ENCODE data around the gene RRM2. TPM values are rescaled to one million over a fixed set of nuclear protein-coding genes. Genes with fewer than 3 reads are reported as not detected.

RRM2 gene
- total and polyA plus RNA-seq, 2 of the 4 experiments (the other 2 are of a cell fraction), result 53.6 to 68.5 TPM

DNA sequence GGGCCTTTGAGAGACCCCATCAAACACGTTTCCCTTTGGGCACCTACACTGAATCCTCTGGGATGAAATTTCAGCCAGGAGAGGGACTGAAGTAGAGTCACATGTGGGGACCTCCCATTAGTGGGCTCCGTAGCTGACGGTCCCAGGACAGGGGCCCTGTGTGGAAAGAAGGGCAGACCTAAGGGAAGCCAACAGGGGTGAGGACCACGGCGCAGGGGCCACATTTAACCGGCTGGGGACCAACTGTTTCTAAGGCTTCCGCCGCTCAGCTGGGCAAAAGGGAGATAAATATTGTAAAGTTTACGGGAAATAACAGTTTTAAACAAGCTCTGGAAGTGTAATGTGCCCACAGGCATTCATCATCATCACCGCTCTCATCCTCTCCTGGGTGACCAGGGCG, 42.7 kb downstream of the RRM2 start:
- TF ChIP-seq NFE2L2 (IDR thresholded peaks at IDR 0.05; ENCODE audit: low read depth, low read length) (no peak), RCOR1 (IDR thresholded peaks at IDR 0.05; ENCODE audit: insufficient replicate concordance, low read length) (no peak), BHLHE40 (IDR thresholded peaks at IDR 0.05; ENCODE audit: low read depth, low read length) (no peak), MAFK (IDR thresholded peaks at IDR 0.05; ENCODE audit: low read depth, low read length) (no peak), RAD21 (IDR thresholded peaks at IDR 0.05; ENCODE audit: low read length) (no peak), RFX5 (IDR thresholded peaks at IDR 0.05; ENCODE audit: low read depth, low read length) (no peak), MXI1 (IDR thresholded peaks at IDR 0.05; ENCODE audit: borderline replicate concordance, low read depth, low read length) (no peak), FOS (IDR thresholded peaks at IDR 0.05; ENCODE audit: low read depth, low read length) (no peak), SMC3 (IDR thresholded peaks at IDR 0.05; ENCODE audit: low read depth, low read length) (no peak), CHD1 (IDR thresholded peaks at IDR 0.05; ENCODE audit: low read depth, low read length) (no peak), CEBPB (IDR thresholded peaks at IDR 0.05; ENCODE audit: low read depth, low read length) (no peak), MAZ (IDR thresholded peaks at IDR 0.05; ENCODE audit: borderline replicate concordance, low read depth, low read length) (no peak), POLR2A (IDR thresholded peaks at IDR 0.05; ENCODE audit: low read depth, low read length) (no peak)
- TF ChIP-seq, protein P1, sequence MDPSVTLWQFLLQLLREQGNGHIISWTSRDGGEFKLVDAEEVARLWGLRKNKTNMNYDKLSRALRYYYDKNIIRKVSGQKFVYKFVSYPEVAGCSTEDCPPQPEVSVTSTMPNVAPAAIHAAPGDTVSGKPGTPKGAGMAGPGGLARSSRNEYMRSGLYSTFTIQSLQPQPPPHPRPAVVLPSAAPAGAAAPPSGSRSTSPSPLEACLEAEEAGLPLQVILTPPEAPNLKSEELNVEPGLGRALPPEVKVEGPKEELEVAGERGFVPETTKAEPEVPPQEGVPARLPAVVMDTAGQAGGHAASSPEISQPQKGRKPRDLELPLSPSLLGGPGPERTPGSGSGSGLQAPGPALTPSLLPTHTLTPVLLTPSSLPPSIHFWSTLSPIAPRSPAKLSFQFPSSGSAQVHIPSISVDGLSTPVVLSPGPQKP (IDR thresholded peaks at IDR 0.05; ENCODE audit: borderline replicate concordance, low read depth, low read length), result no peak
- TF ChIP-seq, protein P2, sequence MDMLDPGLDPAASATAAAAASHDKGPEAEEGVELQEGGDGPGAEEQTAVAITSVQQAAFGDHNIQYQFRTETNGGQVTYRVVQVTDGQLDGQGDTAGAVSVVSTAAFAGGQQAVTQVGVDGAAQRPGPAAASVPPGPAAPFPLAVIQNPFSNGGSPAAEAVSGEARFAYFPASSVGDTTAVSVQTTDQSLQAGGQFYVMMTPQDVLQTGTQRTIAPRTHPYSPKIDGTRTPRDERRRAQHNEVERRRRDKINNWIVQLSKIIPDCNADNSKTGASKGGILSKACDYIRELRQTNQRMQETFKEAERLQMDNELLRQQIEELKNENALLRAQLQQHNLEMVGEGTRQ (IDR thresholded peaks at IDR 0.05; ENCODE audit: low read depth, low read length), result no peak
- TF ChIP-seq, protein P3, sequence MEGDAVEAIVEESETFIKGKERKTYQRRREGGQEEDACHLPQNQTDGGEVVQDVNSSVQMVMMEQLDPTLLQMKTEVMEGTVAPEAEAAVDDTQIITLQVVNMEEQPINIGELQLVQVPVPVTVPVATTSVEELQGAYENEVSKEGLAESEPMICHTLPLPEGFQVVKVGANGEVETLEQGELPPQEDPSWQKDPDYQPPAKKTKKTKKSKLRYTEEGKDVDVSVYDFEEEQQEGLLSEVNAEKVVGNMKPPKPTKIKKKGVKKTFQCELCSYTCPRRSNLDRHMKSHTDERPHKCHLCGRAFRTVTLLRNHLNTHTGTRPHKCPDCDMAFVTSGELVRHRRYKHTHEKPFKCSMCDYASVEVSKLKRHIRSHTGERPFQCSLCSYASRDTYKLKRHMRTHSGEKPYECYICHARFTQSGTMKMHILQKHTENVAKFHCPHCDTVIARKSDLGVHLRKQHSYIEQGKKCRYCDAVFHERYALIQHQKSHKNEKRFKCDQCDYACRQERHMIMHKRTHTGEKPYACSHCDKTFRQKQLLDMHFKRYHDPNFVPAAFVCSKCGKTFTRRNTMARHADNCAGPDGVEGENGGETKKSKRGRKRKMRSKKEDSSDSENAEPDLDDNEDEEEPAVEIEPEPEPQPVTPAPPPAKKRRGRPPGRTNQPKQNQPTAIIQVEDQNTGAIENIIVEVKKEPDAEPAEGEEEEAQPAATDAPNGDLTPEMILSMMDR (conservative IDR thresholded peaks at IDR 0.05; ENCODE audit: low read depth, low read length), result no peak
- Histone ChIP-seq H3K18ac (ENCODE audit: low read depth, low read length) (no peak overlapping the region), H4K91ac (ENCODE audit: insufficient read depth, low read depth, low read length) (no peak overlapping the region), H3K56ac (ENCODE audit: extremely low read depth, insufficient read depth, low read length) (no peak overlapping the region), H3K9me1 (ENCODE audit: insufficient read depth, low read length) (no peaks in the 10 kb centered on the region), H4K8ac (ENCODE audit: low read depth in 2 of 2, low read length in 2 of 2) (no peak overlapping the region), H4K20me1 (ENCODE audit: insufficient read depth, low read length) (no peaks in the 10 kb centered on the region), H2BK15ac (ENCODE audit: low read depth, low read length) (no peak overlapping the region), H2AFZ (replicated peaks; ENCODE audit: low read length, poor library complexity) (peak overlapping the region; percentile 38), H3K27ac (ENCODE audit: insufficient read depth, low read length) (no peak overlapping the region), H3K9ac (ENCODE audit: low read depth, low read length) (no peak overlapping the region), H2BK20ac (ENCODE audit: low read depth, low read length) (no peak overlapping the region), H3K27me3 (ENCODE audit: control insufficient read depth, insufficient read depth, low read length) (no peaks in the 10 kb centered on the region), H3K4ac (ENCODE audit: low read depth, low read length) (no peak overlapping the region), H3K4me1 (ENCODE audit: control insufficient read depth, insufficient read depth, low read length) (peaks cover 2% of the 10 kb centered on the region; the same call in 1 of the 2 replicates), H3K36me3 (ENCODE audit: control insufficient read depth, insufficient read depth, low read length) (no peaks in the 10 kb centered on the region), H2BK5ac (ENCODE audit: low read depth, low read length, poor library complexity, severe bottlenecking) (no peak overlapping the region), H2AK5ac (ENCODE audit: low read depth, low read length) (no peak overlapping the region), H3K14ac (replicated peaks; ENCODE audit: low read depth, low read length) (no peak overlapping the region), H2BK120ac (ENCODE audit: low read depth, low read length) (no peak overlapping the region), H3K4me2 (ENCODE audit: low read depth, low read length) (no peak overlapping the region), H3K4me3 (ENCODE audit: insufficient read depth, low read depth, low read length) (no peak overlapping the region), H2AK9ac (replicated peaks; ENCODE audit: low read depth, low read length, poor library complexity) (no peak overlapping the region), H3K9me3 (ENCODE audit: control insufficient read depth, insufficient read depth, low read length) (no peaks in the 10 kb centered on the region), H4K5ac (ENCODE audit: low read depth, low read length) (no peak overlapping the region), H3K79me1 (ENCODE audit: low read depth in 1 of 2, low read length in 2 of 2) (no peaks in the 10 kb centered on the region), H3K23ac (ENCODE audit: low read depth, low read length) (no peak overlapping the region)
- DNase-seq (no peak), ATAC-seq (ENCODE audit: low read depth) (no peak)
- CTCF ChIA-PET, result no interaction called here
- in situ Hi-C loops (cut with MboI; ENCODE audit: low sequenced_read_pairs), result no loop called here
- no TSS peak for BruUV-seq (replicated peaks)
- POLR2A ChIA-PET (ENCODE audit: unreplicated experiment), result no interaction called here
- dilution Hi-C loops (cut with HindIII; ENCODE audit: low sequenced_read_pairs, unreplicated experiment), result no loop called here
- intact Hi-C loops (cut with micrococcal nuclease), result no loop called here
- 100% methylated on average over 1 of the region's 11 CpGs; no CpG with 5 or more reads in 1 of the 2 experiments for WGBS, 2 experiments (ENCODE audit: extremely low coverage in 2 of 2, insufficient read length in 1 of 2)
